HG02981 (cell line): ENCODE measurements around the gene DAP3.
"Not testable (repeated sequence)": the region's sequence is repeated elsewhere in the genome, so short reads cannot be mapped to it uniquely, and the experiment has no call there.

Experiments used
- ATAC-seq: cut with Tn5 transposase; IDR thresholded peaks from one replicate; pipeline ENCODE4 v1.9.1; 2021; ENCODE audit warnings: mild to moderate bottlenecking, moderate library complexity; ENCODE audit not compliant: unreplicated experiment

Gene DAP3

DNA sequence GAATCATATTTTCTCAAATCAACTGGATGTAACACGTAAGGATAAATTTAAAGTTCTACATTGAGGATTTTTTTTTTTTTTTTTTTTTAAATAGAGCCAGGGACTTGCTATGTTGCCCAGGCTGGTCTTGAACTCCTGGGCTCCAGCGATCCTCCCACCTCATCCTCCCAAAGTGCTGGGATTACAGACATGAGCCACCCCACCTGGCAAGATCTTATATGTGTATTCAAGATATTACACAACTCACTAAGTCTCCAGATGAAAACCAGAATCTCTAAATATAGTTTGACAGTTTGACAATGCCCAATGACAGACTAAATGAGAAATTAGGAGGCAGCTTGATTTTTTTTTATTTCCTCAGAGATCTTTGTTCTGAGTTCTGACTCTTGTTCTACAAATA is 7.1 kb upstream of the DAP3 start:
- ATAC-seq, result no peak

- peak; percentile 25 for ATAC-seq
Observed at GRCh38 chr1:155687705-155688323, 1.1 kb upstream of the DAP3 start.

DNA sequence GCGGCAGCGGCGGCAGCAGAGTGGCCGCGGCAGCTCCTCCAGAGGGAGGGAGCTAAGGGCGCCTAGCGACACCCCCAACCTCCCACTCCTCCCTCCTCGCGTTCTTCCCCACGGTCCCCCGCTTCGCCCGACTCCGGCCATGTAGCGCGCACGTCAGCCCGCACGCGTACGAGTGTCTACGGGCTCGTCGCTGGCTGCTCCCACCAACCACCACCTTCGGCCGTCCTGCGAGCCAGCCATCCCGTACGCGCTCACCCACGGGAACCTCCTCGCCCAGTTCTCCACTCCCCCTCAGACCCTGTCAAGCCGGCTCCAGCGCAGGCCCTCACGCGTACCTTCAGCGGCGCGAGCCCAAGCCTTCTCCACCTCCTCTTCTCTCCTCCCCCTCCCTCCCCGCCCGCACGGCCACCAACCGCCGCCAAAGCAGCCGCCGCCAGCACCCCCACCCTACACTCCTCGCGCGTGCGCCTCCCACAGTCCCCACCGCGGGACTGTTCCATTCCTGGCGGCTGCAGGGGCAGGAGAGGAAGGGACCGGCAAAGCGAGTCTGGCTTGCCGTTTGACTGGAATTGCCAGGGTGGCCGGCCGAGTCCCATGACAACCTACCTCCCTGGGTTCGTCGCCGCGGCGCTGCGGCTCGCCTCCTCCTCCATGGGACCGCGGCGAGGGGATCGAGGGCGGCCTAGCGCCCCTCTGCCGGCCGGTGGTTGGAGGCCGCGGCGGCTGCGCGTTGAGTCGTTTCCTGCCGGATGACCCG is 389 bp upstream of the DAP3 start, which contains the start of gene YY1AP1:
Gene YY1AP1 (minus strand): TSS at position 451 of the 757 bp plus-strand sequence. CDS start 8,338 bp downstream, outside the sequence.
- ATAC-seq, result peak; percentile 72

GRCh38 chr1:155691992-155692528 is 3.2 kb downstream of the DAP3 start:
- ATAC-seq, result no peak

DNA sequence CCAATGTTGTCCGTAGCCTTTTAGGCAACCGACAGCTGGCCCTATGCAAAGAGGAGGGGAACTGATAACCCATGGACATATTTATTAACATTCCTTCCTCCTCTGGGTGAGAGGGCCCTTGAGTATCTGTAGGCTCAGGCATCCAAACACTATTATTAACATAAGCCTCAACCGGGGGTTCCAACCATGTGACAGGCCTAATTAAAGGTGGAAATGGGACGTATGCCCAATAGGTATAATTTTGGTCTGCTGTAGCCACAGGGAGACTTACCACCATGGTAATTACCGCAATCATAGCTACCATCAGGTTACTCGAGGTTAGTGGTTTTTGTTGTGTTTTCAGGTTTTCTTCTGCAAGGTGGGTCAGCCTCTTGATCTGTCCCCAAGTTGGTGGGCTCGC is 5.3 kb downstream of the DAP3 start:
- no peak for ATAC-seq

- no peak for ATAC-seq
Observed at GRCh38 chr1:155695072-155695471, 6.2 kb downstream of the DAP3 start.

GRCh38 chr1:155695608-155696007 is 6.7 kb downstream of the DAP3 start:
- no peak for ATAC-seq

GRCh38 chr1:155696524-155696923 is 7.6 kb downstream of the DAP3 start:
- ATAC-seq, result no peak

GRCh38 chr1:155697046-155697445 is 8.2 kb downstream of the DAP3 start:
- ATAC-seq, result no peak

DNA sequence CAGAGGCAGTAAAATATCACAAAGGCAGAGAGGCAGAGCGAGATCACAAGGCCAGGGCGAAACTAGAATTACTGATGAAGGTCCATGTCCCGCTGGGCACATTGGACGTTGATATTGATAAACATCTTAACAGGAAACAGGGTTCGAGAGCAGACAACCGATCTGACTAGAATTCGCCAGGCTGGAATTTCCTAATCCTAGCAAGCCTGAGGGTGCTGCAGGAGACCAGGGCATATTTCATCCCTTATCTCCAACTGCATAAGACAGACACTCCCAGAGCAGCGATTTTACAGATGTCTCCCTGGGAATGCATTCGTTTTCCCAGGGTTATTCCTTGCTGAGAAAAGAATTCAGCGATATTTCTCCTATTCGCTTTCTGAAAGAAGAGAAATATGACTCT is 8.7 kb downstream of the DAP3 start:
- ATAC-seq, result not testable (repeated sequence)

DNA sequence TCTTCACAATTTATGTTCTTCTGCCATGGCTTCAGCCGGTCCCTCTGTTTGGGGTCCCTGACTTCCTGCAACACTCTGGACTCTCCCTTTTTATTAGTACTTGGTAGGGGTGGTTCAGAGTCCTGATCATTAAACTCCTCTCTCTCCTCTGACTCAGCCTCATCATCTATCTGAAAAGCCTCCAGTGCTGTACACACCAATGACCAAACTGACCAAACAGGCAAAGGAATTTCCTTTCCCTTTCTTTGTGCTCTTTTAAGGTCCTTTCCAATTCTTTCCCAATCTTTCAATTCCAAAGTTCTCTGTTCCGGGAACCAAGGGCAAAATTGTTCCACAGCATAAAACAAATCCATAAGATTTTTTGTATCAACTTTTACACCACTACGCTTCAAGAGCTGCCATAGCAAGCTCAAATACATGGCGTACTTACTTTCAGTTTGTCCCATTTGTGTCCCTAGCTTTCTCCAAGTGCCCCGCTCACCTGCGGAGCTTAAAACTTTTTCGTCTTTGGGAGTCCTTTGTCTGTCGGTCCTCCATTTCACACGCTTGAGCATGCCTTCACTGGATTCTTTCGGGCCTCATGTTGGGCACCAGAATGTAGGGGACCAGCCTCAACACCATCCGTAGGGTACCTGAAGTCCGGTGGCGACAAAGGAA is 9.6 kb downstream of the DAP3 start:
- ATAC-seq, result no peak

DNA sequence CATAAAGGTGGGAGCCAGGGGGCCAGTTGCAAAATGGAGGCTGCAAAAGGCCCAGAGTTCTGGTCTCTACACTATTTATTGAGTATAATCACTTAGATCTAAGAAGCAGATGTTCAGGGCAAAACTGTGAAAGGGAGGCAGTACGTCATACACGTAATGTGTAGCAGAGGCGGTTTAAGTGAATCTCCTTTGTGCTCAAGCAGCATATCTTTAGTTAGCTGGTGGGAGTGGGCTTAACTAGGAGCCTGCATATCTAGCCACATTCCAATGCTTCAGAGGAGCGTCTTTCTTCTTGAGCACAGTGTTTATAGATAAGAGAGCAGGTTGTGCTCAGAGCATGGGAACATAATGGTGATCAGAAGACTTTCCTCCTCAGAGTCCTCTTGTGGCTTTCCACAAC is 10.2 kb downstream of the DAP3 start:
- ATAC-seq, result not testable (repeated sequence)

DNA sequence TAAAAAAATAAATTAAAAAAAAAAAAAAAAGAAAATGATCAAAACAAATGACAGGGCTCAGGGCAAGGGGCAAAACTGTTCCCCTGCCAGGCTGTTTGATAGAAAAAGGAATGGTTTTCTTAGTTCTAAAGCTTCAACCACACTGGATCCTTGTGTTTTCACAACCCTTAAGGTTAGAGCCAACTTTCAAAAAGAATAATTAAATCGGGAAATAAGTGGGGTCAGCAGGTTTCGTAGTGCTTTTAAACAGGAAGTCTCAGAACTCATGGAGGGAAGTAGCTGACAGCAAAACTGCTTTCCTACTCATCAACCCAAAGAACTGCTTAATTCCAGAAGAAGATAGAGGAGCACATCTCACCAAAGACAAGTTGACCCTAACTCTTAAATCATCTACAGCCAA is 12.8 kb downstream of the DAP3 start:
- not testable (repeated sequence) for ATAC-seq

DNA sequence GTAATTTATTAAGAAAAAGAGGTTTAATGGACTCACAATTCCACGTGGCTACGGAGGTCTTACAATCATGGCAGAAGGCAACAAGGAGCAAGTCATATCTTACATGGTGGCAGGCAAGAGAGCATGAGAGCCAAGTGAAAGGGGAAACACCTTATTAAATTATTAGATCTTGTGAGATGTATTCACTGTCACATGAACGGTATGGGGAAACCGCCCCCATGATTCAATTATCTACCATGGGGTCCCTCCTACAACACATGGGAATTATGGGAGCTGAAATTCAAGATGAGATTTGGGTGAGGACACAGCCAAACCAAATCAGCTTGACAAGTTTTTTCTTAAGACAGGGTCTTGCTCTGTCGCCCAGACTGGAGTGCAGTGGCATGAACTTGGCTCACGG is 14.3 kb downstream of the DAP3 start:
- ATAC-seq, result no peak

GRCh38 chr1:155704414-155704813 is 15.5 kb downstream of the DAP3 start:
- not testable (repeated sequence) for ATAC-seq

GRCh38 chr1:155706139-155706538 is 17.2 kb downstream of the DAP3 start:
- no peak for ATAC-seq

DNA sequence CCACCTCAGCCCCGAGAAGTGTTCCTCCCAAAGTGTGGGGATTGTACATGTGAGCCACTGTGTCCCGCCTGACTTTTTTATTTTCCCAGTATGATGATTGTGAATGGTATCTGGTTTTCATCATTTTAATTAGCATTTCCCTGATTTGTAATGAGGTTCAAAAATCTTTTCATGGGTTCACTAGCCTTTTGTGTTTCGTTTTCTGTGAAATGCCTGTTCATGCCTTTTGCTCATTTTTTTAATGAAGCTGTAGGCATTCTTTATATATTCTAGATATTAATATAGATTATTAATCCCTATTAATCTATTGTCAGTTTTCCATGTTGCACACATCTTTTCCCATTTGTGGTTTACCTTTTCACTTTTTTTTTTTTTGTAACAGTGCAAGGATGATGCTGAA is 20.5 kb downstream of the DAP3 start:
- no peak for ATAC-seq

- not testable (repeated sequence) for ATAC-seq
Observed at GRCh38 chr1:155711457-155711856, 22.6 kb downstream of the DAP3 start.

- not testable (repeated sequence) for ATAC-seq
Observed at GRCh38 chr1:155712636-155713035, 23.7 kb downstream of the DAP3 start.

- no peak for ATAC-seq
Observed at GRCh38 chr1:155713075-155713474, 24.2 kb downstream of the DAP3 start.

DNA sequence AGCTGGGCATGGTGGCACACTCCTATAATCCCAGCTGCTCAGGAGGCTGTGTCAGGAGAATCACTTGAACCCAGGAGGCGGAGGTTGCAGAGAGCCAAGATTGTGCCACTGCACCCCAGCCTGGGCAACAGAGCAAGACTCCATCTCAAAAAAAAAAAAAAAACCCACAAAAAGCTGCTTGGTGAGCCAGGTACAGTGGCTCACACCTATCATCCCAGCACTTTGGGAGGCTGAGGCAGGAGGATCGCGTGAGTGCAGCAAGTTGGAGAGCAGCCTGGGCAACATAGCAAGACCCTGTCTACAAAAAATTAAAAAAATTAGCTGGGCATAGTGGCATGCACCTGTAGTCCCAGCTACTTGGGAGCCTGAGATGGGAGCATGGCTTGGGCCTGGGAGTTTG is 26.2 kb downstream of the DAP3 start:
- not testable (repeated sequence) for ATAC-seq

GRCh38 chr1:155715777-155716176 is 26.9 kb downstream of the DAP3 start:
- ATAC-seq, result no peak
